Activated T-helper 1 cell treated with Interleukin-2 at 50 U/mL for 16 hours (primary cell): Measurements from ENCODE around the gene ARID1B.

Experiments
- DNase-seq: peaks from one replicate; pipeline ENCODE4 v3.0.0-alpha.2; 2020; ENCODE audit warnings: low read depth

Gene ARID1B

DNA sequence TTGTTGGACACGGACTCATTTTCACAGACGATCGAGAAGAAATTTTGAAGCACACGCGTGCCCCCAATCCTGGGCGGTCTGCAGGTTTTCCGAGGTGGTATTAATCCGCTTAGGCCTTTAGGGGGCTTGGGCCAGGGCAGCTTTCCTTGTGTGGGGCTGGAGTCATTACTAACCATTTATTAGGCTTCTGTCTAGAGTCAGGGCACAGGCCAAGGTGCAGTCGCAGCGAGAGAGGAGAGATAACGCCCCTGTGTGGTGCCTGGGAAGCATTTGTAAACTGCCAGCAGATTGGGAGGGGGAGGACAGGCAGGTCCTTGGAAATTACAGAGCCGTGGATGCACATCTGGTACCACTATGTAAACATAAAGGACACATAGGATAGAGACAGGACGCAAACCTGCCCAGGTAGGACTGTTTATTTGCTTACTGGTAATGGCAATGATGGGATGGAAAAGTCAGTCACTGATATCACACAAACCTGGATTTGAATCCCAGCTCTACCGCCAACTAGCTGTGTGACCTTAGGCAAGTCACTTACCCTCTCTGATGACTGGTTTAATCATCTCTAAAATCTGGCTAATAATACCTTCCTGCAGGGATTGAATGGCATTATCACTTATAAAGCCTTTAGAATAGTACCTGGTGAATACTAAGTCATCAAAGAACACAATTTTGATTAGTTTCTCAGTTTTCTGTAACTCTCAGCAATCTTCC, 469.8 kb downstream of the ARID1B start:
- no peak for DNase-seq

DNA sequence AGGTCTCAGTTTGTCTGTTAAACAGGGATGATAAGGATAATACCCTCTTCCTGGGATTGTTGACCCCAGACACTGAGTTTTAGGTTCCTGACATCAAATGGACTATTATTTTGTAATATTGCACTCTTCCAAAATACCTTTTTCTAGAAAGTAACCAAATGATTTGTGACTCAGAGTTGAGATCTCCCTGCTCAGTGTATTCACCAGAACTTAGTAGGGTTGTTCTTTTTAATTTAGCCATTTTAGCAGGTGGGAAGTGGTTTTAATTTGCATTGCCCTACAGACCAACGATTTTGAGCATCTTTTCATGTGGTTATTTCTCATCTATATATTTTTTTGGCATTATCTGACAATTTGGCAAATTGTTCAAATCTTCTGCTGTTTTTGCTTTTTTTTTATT, 471.1 kb downstream of the ARID1B start:
- DNase-seq: no peak

DNA sequence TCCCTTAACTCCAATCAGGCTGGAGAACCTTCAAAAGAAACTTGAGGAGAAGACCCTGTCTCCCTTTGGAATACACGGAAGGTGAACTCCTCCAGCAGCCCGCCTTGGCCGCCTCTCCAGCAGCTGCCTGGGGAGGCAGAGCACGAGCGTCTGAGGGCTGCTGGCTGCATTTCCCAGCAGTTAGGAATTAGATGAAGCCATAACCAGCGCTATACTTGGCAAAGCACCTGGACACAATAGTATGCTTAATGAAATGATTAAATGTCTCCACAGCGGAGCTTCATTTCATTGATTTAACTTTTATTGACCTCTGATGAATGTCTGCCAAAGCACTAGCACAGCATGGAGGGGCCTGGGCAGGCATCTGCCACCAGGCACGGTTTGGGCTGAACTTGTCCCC, 472.6 kb downstream of the ARID1B start:
- DNase-seq: no peak

DNA sequence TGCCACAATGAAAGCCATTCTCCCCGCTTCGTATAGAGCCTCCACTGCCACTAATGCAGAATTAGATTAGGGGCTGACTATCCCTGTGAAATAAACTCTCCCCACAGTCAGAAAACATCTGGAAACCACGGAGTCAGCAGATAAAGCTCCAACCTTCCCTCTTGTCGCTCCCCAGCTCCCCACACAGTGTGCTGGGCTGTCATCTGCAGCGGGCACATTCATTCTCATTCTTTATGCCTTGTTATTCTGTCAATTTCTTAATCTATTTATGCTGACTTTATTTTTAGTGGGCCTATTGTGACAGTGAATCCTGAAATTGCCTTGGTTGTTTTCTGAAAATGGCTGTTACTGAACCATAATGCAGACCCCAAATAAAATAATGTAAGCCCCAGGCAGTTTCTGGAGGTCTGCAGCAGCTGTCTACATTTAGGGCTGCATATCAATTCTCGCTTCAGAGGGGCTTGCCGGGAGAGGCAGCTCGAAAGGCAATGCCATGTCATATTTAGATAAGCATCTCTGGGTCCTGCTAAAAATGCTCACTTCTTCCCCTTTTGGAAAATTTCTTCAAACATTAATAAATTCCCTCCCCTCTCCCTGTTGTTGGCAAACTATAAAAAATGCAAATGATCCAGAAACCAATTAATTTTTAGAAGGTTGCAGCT, 474.5 kb downstream of the ARID1B start:
- no peak for DNase-seq

GRCh38 chr6:157253017-157253416, 475.8 kb downstream of the ARID1B start:
- no peak for DNase-seq

DNA sequence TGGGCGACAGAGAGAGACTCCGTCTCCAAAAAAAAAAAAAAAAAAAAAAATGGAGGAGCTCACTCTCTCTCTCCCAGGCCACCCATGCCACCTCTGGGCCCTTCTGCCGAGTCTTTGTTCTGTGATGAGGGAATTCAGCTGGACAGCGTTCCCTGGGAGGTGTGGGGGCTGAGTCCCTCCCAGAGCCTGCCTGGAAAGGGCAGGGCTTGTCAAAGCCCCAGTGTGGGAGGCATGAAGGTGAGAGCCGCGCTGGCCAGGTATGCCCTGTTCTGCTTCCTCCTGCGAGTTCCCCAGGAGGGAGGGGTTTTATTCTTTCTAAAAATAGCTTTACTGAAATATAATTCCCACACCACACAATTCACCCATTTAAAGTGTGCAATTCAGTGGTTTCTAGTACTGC, 476.5 kb downstream of the ARID1B start:
- DNase-seq: no peak

GRCh38 chr6:157254538-157254937, 477.4 kb downstream of the ARID1B start:
- no peak for DNase-seq

DNA sequence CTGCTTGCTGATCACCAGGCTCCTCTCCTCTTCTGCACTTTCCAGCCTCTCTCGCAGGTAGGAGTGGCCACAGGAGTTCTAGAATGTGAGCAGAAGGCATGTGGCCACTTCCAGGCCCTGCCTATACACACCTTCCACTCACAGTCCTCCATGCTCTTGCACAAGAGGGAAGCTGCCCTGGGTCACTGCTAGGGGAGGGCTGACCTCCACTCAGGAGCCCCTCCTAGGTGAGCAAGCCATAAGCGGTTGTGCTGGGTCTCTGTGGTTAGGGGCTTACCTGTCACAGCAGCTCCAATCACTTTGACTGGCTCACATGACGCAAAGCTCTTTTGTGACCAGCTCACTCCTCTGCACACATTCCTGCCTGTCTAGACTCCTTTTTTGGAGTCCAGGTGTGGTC, 477.9 kb downstream of the ARID1B start:
- DNase-seq: no peak

- no peak for DNase-seq
Observed at GRCh38 chr6:157258878-157259277, 481.7 kb downstream of the ARID1B start.

GRCh38 chr6:157259443-157259842, 482.3 kb downstream of the ARID1B start:
- DNase-seq: no peak
